Measurements from ENCODE around the gene PLCB2. TPM values are rescaled to one million over a fixed set of nuclear protein-coding genes. Genes with fewer than 3 reads are reported as not detected.

The PLCB2 gene
- total RNA-seq, 1 donor from 2014 or later = 2.6 TPM

DNA sequence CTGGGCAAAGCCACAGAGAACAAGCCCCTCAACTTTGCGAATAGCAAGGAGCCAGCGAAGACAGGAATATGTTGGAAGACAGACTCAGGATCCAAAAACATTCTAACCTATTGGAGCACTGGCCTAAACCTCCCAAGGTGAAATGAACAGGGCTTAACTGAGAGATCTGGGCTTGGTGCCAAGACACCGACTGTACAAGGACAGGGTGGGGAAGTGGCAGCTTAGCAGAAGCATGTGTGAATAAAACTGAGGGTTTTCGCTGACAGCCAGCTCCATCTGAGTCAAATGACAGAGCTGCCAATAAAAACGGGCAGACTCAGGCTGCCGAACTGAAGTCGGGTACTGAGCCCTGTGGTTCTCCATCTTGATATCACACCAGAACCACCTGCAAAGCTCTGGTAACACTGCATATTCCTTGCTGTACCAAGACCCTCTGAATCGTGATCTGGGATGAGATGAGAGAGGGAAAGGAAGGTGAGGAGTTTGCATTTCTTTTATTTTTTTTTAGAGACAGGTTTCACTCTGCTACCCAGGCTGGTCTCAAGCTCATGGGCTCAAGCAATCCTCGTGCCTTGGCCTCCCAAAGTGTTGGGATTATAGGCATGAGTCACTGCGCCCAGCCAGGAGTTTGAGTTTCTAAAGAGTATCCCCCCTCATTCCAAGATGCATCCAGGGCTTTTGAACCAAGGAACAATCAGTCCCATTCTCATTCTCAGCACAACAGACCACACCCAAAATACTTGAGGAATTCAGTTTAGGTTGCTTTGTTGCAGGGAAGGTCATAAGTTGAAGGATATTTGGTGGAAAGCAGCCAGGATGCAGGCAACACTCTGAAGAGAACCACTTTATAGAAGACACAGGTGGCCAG is 6.0 kb upstream of the PLCB2 start:
- H3K4me3 Mint-ChIP-seq (ENCODE audit: unreplicated experiment) = no peak overlapping the region

DNA sequence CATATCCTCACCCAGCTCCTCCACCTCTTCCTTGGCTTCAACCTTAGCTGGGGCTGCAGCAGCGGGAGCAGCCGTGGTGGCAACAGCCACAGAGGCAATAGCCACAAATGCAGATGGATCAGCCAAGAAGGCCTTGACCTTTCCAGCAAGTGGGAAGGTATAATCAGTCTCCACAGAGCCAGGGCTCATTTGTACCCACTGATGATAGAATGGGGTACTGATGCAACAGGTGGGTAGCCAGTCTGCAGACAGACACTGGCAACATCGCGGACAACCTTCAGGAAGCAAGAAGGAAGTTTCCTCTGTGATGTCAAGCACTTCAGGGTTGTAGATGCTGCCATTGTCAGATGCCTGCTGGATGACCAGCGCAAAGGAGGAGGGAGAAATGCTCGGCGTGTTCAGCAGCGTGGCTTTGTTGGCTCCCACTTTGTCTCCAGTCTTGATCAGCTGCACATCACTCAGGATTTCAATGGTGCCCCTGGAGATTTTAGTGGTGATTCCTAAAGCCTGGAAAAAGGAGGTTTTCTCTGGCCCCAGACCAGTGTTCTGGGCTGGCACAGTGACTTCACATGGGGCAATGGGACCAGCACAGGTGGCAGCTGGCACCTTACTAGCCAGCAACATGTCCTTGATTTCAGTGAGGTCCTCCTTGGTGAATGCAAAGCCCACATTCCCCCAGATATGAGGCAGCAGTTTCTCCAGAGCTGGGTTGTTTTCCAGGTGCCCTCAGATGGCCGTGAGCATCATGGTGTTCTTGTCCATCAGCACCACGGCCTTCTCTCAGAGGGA is 4.8 kb upstream of the PLCB2 start:
- H3K36me3 Mint-ChIP-seq (ENCODE audit: unreplicated experiment) = no peaks in the 10 kb centered on the region
- DNase-seq = no peak
- TF ChIP-seq, protein P1, sequence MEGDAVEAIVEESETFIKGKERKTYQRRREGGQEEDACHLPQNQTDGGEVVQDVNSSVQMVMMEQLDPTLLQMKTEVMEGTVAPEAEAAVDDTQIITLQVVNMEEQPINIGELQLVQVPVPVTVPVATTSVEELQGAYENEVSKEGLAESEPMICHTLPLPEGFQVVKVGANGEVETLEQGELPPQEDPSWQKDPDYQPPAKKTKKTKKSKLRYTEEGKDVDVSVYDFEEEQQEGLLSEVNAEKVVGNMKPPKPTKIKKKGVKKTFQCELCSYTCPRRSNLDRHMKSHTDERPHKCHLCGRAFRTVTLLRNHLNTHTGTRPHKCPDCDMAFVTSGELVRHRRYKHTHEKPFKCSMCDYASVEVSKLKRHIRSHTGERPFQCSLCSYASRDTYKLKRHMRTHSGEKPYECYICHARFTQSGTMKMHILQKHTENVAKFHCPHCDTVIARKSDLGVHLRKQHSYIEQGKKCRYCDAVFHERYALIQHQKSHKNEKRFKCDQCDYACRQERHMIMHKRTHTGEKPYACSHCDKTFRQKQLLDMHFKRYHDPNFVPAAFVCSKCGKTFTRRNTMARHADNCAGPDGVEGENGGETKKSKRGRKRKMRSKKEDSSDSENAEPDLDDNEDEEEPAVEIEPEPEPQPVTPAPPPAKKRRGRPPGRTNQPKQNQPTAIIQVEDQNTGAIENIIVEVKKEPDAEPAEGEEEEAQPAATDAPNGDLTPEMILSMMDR (IDR thresholded peaks at IDR 0.05; ENCODE audit: partially characterized antibody, unreplicated experiment) = no peak
- H3K27ac Mint-ChIP-seq (ENCODE audit: unreplicated experiment) = no peak overlapping the region
- H3K27me3 Mint-ChIP-seq (ENCODE audit: unreplicated experiment) = peaks cover 3% of the 10 kb centered on the region
- no peaks in the 10 kb centered on the region for H3K9me3 Mint-ChIP-seq (ENCODE audit: unreplicated experiment)
- no peak overlapping the region for H3K4me3 Mint-ChIP-seq (ENCODE audit: unreplicated experiment)
- peaks cover 3% of the 10 kb centered on the region for H3K4me1 Mint-ChIP-seq (ENCODE audit: low read depth, unreplicated experiment)

More for the DNA sequence above, 6.0 kb upstream of the PLCB2 start:
- H3K27me3 Mint-ChIP-seq (ENCODE audit: unreplicated experiment) = peaks cover 3% of the 10 kb centered on the region
- no peak for DNase-seq
- H3K9me3 Mint-ChIP-seq (ENCODE audit: unreplicated experiment) = peaks cover 1% of the 10 kb centered on the region
- no peaks in the 10 kb centered on the region for H3K36me3 Mint-ChIP-seq (ENCODE audit: unreplicated experiment)
- peaks cover 3% of the 10 kb centered on the region for H3K4me1 Mint-ChIP-seq (ENCODE audit: low read depth, unreplicated experiment)
- no peak overlapping the region for H3K27ac Mint-ChIP-seq (ENCODE audit: unreplicated experiment)
- TF ChIP-seq, protein P1 (IDR thresholded peaks at IDR 0.05; ENCODE audit: partially characterized antibody, unreplicated experiment) = no peak

DNA sequence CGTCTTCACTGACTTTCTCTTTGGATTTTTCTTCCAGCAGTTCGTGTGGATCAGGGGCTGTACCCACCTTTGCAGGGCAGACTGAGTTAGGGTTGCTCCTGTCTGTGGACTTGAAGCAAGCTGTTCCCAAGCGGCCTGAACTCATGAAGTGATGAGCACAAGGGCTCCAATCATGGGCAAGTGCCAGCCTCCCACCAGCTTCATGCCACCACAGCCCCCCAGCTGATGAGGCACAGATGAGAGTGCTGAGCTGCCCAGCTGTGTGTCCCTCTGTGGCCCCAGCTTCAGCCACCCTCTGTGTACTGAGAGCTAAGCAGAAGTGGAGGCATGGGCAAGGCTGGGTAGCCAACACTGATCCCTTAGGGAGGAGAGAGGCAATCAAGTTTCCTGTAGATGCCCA is 3.3 kb upstream of the PLCB2 start:
- TF ChIP-seq, protein P1 (IDR thresholded peaks at IDR 0.05; ENCODE audit: partially characterized antibody, unreplicated experiment) = no peak
- no peaks in the 10 kb centered on the region for H3K9me3 Mint-ChIP-seq (ENCODE audit: unreplicated experiment)
- H3K4me3 Mint-ChIP-seq (ENCODE audit: unreplicated experiment) = no peak overlapping the region
- DNase-seq = no peak
- H3K27me3 Mint-ChIP-seq (ENCODE audit: unreplicated experiment) = peaks cover 8% of the 10 kb centered on the region
- no peaks in the 10 kb centered on the region for H3K36me3 Mint-ChIP-seq (ENCODE audit: unreplicated experiment)
- no peaks in the 10 kb centered on the region for H3K4me1 Mint-ChIP-seq (ENCODE audit: low read depth, unreplicated experiment)
- H3K27ac Mint-ChIP-seq (ENCODE audit: unreplicated experiment) = no peak overlapping the region

DNA sequence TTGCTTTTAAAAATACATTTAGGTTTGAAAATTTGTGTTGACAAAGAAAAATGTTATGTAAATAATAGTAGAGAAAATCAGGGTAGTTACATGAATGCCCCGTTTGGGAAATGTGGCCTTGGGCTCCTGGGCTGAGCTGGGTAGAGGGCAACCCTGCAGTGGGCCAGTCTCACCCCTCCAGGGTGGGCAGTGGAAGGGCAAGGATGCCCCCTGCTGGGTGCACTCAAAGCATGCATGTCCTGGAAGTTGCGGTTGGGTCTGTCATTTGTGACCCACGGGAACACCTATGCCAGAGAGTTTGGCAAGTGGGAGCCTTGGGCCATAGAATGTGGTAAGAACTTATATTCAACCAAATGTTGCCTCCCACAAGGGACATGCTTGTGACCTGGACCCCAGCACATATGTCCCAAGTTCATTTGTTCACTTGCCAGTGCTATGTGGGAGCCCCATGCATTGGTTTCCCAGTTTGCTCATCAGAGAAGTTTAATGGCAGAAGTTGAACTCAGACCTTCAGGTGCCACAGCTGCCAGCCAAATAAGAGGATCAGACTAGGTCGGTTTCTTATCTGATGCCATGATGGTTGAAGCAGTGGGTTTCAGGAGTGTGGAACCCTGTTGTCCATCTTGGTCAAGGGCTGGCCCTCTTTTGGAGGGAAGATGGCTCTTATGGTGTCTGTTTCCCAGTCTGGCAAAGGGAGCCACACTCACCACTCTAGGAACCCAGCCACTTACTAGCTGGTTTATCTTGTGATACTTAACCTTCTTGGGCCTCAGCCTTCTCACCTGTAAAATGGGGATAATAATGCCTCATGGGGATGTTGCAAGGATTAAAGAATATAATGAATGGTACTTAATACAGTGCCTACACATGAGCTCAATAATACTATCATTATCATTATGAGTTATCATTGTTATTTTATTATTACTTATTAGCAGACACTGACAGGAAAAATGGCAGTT is 2.5 kb upstream of the PLCB2 start:
- H3K4me1 Mint-ChIP-seq (ENCODE audit: low read depth, unreplicated experiment) = no peaks in the 10 kb centered on the region
- H3K9me3 Mint-ChIP-seq (ENCODE audit: unreplicated experiment) = no peaks in the 10 kb centered on the region
- H3K27me3 Mint-ChIP-seq (ENCODE audit: unreplicated experiment) = peaks cover 8% of the 10 kb centered on the region
- DNase-seq = peak; percentile 77
- H3K27ac Mint-ChIP-seq (ENCODE audit: unreplicated experiment) = no peak overlapping the region
- TF ChIP-seq, protein P1 (IDR thresholded peaks at IDR 0.05; ENCODE audit: partially characterized antibody, unreplicated experiment) = peak; percentile 70
- no peak overlapping the region for H3K4me3 Mint-ChIP-seq (ENCODE audit: unreplicated experiment)
- no peaks in the 10 kb centered on the region for H3K36me3 Mint-ChIP-seq (ENCODE audit: unreplicated experiment)
